Measurements from ENCODE around the gene BSCL2. TPM values are rescaled to one million over a fixed set of nuclear protein-coding genes. Genes with fewer than 3 reads are reported as not detected.
A peak's percentile ranks its signal among the peaks of the same experiment; 100 is the strongest.

BSCL2 gene
- total RNA-seq, 2 donors from 2014 or later, result 148 to 187 TPM

DNA sequence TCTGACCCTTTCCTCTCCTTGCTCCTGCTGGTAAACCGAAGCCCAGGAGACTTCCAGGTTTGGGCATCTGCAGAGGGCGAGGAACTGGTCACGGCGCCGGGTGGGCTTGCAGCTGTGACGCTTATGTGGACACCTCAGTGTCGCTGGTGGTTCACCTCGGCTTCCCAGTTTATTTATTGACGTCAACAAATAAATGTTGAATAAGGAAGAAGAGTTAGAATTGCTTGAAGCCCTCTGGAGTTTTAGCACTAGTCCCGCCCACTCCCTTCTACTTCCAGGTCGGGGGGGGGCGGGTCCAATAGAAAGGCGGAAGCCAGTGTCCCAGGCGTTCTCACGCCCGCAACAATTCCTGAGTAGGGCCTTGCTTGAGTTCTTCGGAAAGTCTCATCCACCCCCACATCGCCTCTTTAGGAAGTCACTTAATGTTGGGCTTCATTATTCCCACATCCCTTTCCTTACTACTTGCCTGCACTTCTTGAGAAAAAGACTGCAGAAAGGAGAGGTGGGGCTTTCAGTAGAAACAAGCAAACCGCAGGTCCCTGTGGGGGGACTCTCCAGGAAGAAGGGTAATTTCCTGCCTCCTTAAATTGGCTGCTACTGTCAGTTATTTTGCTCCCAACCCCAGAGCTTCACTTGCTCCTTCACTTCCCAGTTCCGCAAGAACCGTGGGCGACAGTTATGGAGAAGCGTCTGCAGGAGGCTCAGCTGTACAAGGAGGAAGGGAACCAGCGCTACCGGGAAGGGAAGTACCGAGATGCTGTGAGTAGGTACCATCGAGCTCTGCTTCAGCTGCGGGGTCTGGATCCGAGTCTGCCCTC lies 21.2 kb upstream of the BSCL2 start, which contains the start of gene TTC9C:
TSS of gene TTC9C (plus strand) at position 316 of the 818 bp plus-strand sequence. CDS start at position 679, 363 bp downstream.
- Histone ChIP-seq H3K9me3 (no peaks in the 10 kb centered on the region), H3K4me1 (replicated peaks) (peaks cover 9% of the 10 kb centered on the region), H3K4me3 (peak within 1 kb of the TSS; percentile 79 to 90), H3K27me3 (replicated peaks; ENCODE audit: insufficient read depth) (no peaks in the 10 kb centered on the region), H3K27ac (peak within 1 kb of the TSS; percentile 89 to 97), H3K36me3 (no peaks in the 10 kb centered on the region)
- TF ChIP-seq, protein P1, sequence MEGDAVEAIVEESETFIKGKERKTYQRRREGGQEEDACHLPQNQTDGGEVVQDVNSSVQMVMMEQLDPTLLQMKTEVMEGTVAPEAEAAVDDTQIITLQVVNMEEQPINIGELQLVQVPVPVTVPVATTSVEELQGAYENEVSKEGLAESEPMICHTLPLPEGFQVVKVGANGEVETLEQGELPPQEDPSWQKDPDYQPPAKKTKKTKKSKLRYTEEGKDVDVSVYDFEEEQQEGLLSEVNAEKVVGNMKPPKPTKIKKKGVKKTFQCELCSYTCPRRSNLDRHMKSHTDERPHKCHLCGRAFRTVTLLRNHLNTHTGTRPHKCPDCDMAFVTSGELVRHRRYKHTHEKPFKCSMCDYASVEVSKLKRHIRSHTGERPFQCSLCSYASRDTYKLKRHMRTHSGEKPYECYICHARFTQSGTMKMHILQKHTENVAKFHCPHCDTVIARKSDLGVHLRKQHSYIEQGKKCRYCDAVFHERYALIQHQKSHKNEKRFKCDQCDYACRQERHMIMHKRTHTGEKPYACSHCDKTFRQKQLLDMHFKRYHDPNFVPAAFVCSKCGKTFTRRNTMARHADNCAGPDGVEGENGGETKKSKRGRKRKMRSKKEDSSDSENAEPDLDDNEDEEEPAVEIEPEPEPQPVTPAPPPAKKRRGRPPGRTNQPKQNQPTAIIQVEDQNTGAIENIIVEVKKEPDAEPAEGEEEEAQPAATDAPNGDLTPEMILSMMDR (IDR thresholded peaks at IDR 0.05), result no peak
- TF ChIP-seq POLR2A (IDR thresholded peaks at IDR 0.05) (peak; percentile 66), POLR2AphosphoS5 (IDR thresholded peaks at IDR 0.05) (peak; percentile 87)
- intact Hi-C loops (cut with DNase I), result loop anchor here (5.0 kb wide), 1 partner anchor 34 kb away; the partner anchor contains the start of gene POLR2G
- peak; percentile 89 for DNase-seq (ENCODE audit: low spot score)
- WGBS, result under 1% methylated on average over 29 of the region's 29 CpGs

DNA sequence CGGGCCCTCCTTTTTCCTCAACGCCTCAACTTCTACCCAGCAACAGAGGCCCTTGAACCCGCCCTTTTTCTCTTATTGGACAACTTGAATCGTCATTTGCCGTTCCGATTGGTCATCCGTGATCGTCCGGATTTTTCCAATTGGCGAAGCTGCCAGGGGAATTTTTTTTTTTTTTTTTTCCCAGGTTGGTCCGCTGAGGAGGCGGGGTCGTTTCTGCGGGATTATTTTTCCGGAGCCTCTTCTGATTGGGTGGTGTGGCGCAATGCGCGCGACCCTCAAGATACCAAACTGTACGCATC lies 20.6 kb upstream of the BSCL2 start:
- Histone ChIP-seq H3K9me3 (no peaks in the 10 kb centered on the region), H3K27ac (peak overlapping the region; percentile 89 to 97), H3K27me3 (replicated peaks; ENCODE audit: insufficient read depth) (no peaks in the 10 kb centered on the region), H3K4me1 (replicated peaks) (peaks cover 9% of the 10 kb centered on the region), H3K4me3 (peak overlapping the region; percentile 79 to 90), H3K36me3 (no peaks in the 10 kb centered on the region)
- TF ChIP-seq POLR2A (IDR thresholded peaks at IDR 0.05) (no peak), POLR2AphosphoS5 (IDR thresholded peaks at IDR 0.05) (no peak)
- TF ChIP-seq, protein P1 (IDR thresholded peaks at IDR 0.05), result no peak
- under 1% methylated on average over 20 of the region's 20 CpGs for WGBS
- intact Hi-C loops (cut with DNase I), result loop anchor here (5.0 kb wide), 1 partner anchor 34 kb away; the partner anchor contains the start of gene POLR2G
- peak; percentile 88 for DNase-seq (ENCODE audit: low spot score)

DNA sequence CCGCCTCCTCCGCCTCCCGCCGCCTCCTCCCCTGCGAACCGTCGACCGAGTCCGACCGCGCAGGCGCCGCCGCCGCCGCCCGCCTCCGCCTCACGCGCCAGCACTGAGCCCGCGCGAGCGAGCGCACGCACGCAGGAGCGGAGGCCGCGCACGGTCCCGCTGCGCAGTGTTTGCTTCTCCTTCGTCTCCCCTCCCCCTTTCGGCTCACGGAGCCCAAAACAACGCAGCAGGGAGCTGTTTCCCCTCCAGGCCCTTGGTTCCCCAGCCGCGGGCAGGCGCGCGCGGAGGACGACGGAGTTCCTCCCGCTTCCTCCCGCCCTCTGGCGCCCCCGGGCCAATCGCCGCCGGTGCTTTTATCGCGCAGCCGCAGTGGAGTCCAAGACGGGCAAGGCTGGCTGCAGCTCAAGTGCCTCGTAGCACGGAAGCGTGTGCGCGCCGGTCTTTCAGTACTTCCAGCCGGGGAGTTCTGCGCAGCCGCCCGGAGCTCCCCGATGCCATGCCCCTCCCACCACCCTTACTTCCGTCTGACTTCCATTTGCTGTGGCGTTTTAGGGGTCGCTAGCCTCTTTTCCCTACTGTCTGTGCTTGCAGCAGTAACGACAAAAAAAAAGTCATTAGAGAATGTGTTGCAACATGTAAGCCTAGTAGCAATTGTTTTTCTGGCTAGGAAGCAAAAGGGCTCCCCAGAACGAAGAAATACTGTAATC lies 20.1 kb upstream of the BSCL2 start, which contains the start of gene HNRNPUL2:
TSS of gene HNRNPUL2 (minus strand) at position 293 of the 707 bp plus-strand sequence. CDS start 301 bp downstream, outside the sequence.
- peaks cover 9% of the 10 kb centered on the region for H3K4me1 ChIP-seq (replicated peaks)
- H3K27me3 ChIP-seq (replicated peaks; ENCODE audit: insufficient read depth), result no peaks in the 10 kb centered on the region
- peak within 1 kb of the TSS; percentile 89 to 97 for H3K27ac ChIP-seq
- peak within 1 kb of the TSS; percentile 79 to 90 for H3K4me3 ChIP-seq
- TF ChIP-seq POLR2A (IDR thresholded peaks at IDR 0.05), result peak; percentile 93
- TF ChIP-seq, protein P1 (IDR thresholded peaks at IDR 0.05), result peak in 2 of 4 experiments; percentile 28 to 40
- TF ChIP-seq POLR2AphosphoS5 (IDR thresholded peaks at IDR 0.05), result peak; percentile 95
- peaks cover 0 to 5% of the 10 kb centered on the region in 2 donors for H3K36me3 ChIP-seq
- DNase-seq (ENCODE audit: low spot score), result peak; percentile 97
- no peaks in the 10 kb centered on the region for H3K9me3 ChIP-seq
- intact Hi-C loops (cut with DNase I), result loop anchor here (5.0 kb wide), 1 partner anchor 35 kb away; the partner anchor contains the start of gene POLR2G
- WGBS, result under 1% methylated on average over 70 of the region's 72 CpGs

DNA sequence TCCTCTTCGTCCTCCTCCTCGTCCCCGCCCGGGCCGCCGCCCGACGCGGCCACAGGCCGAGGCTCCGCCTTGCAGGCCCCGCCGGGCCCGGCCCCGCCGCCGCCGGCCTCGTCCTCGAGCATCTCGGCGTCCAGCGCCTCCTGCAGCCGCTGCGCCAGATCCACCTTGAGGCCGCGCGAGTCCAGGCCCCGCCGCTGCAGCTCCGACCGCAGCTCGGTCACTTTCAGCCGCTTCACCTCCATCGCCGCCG lies 19.6 kb upstream of the BSCL2 start:
- TF ChIP-seq POLR2AphosphoS5 (IDR thresholded peaks at IDR 0.05) (no peak), POLR2A (IDR thresholded peaks at IDR 0.05) (no peak)
- TF ChIP-seq, protein P1 (IDR thresholded peaks at IDR 0.05), result no peak
- Histone ChIP-seq H3K27ac (peak overlapping the region; percentile 89 to 97), H3K27me3 (replicated peaks; ENCODE audit: insufficient read depth) (no peaks in the 10 kb centered on the region), H3K4me3 (peak overlapping the region; percentile 79 to 90), H3K9me3 (no peaks in the 10 kb centered on the region), H3K36me3 (peaks cover 0 to 9% of the 10 kb centered on the region in 2 donors), H3K4me1 (replicated peaks) (peaks cover 9% of the 10 kb centered on the region)
- under 1% methylated on average over 37 of the region's 37 CpGs for WGBS
- DNase-seq (ENCODE audit: low spot score), result no peak
- intact Hi-C loops (cut with DNase I), result loop anchor here (5.0 kb wide), 1 partner anchor 35 kb away; the partner anchor contains the start of gene POLR2G

Measured in prostate gland (tissue), 2 donors.